RWPE2 (cell line): Measurements from ENCODE around the gene EZR.

ENCODE experiments used
- ATAC-seq: fragments of 200-7000 bp; cut with Tn5 transposase; 3 replicates; pipeline ENCODE4 v1.9.1; 2021; ENCODE audit warnings: low read depth
- DNase-seq: peaks from one replicate; pipeline ENCODE4 v3.0.0-alpha.2; 2020; ENCODE audit warnings: low spot score
- H3K27ac ChIP-seq: fragments of 450-650 bp; 2 replicates; pipeline ENCODE4 v1.5.1; 2017; ENCODE audit warnings: mild to moderate bottlenecking; ENCODE audit not compliant: poor library complexity, severe bottlenecking
- H3K27me3 ChIP-seq: fragments of 250-450 bp; sonication (Bioruptor Pico); 2 replicates; pipeline ENCODE4 v1.5.1; 2021; ENCODE audit warnings: mild to moderate bottlenecking, moderate library complexity; ENCODE audit not compliant: insufficient read depth, poor library complexity, severe bottlenecking
- H3K36me3 ChIP-seq: fragments of 250-450 bp; sonication (Bioruptor Pico); 2 replicates; pipeline ENCODE4 v1.5.1; 2020; ENCODE audit warnings: low read depth, mild to moderate bottlenecking, moderate library complexity
- H3K4me1 ChIP-seq: fragments of 250-450 bp; sonication (Bioruptor Pico); 2 replicates; pipeline ENCODE4 v1.5.1; 2021; ENCODE audit warnings: mild to moderate bottlenecking, moderate library complexity; ENCODE audit not compliant: insufficient read depth, poor library complexity, severe bottlenecking
- H3K4me3 ChIP-seq: fragments of 250-450 bp; sonication (Bioruptor Pico); 2 replicates; pipeline ENCODE4 v1.5.1; 2021; ENCODE audit warnings: mild to moderate bottlenecking, moderate library complexity; ENCODE audit not compliant: severe bottlenecking
- H3K9me3 ChIP-seq: fragments of 250-450 bp; sonication (Bioruptor Pico); 2 replicates; pipeline ENCODE4 v1.5.1; 2021; ENCODE audit warnings: mild to moderate bottlenecking, moderate library complexity; ENCODE audit not compliant: severe bottlenecking
- TF ChIP-seq, protein P1 (sequence below): fragments of 450-650 bp; IDR thresholded peaks from one replicate; pipeline ENCODE4 v1.5.1; 2017; ENCODE audit warnings: mild to moderate bottlenecking, moderate library complexity; ENCODE audit not compliant: poor library complexity, severe bottlenecking

EZR gene

DNA sequence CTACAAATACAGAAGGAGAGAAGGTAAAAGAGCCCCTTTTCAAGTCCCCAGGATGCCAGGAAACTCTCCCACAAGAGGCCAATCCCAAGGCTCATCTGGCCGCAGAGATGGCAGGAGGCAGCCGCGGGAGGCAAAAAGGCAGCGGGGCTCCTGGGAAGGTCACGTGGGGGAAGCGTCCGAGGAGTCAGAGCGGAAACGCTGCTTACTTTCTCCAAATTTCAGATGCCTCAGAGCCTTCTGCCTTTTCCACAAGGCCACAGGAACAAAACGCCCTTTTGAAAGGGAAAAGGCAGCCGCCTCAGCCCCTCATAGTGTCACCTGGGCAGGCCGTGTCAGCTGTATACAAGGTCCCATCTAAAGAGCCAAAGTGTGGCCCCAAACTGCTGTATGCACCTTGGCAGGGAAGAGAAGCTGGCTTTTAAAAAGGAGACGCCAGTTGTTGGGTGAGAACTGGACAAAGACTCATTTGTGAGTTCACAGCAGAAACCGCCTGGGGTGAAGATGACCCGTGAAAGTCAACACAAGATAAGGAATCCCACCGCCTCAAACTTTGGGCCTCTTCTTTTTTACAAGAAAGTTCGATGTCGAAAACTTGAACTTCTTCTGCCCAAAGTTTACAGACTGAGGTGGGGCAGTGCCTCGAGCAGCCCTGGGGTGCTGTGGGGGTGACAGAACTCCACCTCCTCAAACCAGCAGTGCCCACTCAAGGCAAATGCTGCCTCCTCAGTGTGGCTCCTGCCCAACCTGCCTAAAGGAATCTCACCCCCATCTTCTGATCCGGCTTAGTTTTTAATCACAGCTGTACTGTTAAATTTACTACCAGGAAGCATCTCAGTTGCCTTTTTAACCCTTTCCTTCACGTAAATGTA is 45.4 kb downstream of the EZR start:
- Histone ChIP-seq H3K4me1 (peaks cover 22% of the 10 kb centered on the region), H3K27me3 (no peaks in the 10 kb centered on the region), H3K4me3 (no peak overlapping the region), H3K27ac (peak overlapping the region; percentile 73), H3K36me3 (peaks cover 100% of the 10 kb centered on the region), H3K9me3 (no peaks in the 10 kb centered on the region)
- ATAC-seq: no peak
- TF ChIP-seq, protein P1, sequence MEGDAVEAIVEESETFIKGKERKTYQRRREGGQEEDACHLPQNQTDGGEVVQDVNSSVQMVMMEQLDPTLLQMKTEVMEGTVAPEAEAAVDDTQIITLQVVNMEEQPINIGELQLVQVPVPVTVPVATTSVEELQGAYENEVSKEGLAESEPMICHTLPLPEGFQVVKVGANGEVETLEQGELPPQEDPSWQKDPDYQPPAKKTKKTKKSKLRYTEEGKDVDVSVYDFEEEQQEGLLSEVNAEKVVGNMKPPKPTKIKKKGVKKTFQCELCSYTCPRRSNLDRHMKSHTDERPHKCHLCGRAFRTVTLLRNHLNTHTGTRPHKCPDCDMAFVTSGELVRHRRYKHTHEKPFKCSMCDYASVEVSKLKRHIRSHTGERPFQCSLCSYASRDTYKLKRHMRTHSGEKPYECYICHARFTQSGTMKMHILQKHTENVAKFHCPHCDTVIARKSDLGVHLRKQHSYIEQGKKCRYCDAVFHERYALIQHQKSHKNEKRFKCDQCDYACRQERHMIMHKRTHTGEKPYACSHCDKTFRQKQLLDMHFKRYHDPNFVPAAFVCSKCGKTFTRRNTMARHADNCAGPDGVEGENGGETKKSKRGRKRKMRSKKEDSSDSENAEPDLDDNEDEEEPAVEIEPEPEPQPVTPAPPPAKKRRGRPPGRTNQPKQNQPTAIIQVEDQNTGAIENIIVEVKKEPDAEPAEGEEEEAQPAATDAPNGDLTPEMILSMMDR: no peak
- DNase-seq: no peak

DNA sequence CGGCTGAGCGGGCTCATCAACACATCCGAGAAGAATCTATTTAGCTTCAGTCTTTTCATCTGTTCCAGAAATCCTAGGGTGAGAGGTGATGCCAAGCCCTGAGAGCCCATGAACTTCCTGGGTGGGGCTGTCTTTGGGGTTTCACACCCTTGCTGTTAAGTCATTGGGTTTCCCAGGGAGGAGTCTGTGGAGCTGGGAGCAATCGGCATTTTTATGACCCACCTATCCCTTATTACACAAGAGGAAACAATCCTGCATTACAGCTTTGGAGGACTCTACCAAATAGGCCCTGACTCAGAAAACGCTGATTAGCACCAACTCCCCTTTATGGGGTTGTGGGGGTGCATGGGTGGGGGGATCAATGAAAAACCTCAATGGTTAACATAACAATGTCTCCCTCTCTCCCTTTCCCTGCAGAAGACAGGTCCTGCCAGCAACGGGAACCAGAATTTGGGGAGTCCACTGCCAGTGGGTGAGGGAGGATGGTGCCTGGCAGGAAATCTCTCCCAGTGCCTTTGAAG is 46.3 kb downstream of the EZR start:
- Histone ChIP-seq H3K36me3 (peaks cover 100% of the 10 kb centered on the region), H3K4me3 (no peak overlapping the region), H3K9me3 (no peaks in the 10 kb centered on the region), H3K27me3 (no peaks in the 10 kb centered on the region), H3K4me1 (peaks cover 22% of the 10 kb centered on the region), H3K27ac (peak overlapping the region; percentile 73)
- ATAC-seq (peak; percentile 83), DNase-seq (no peak)
- TF ChIP-seq, protein P1: no peak

DNA sequence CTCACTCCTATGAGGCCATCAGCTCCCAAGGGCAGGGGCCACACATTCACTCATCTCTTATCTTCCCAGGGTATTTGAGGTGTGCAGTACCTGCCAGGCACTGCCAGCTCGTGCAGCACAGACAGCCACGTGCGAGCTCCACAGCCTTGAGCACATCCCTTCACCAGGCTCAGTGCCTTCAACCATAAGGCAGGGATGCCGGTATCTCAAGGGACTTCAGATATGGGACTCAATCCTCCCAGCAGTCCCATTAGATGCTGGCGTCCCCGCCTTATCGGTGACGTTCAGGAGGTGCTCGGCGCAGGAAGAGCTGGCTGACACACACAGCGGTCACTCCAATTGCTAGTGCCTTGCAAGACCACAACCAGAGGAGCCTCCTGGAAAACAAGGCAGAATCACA is 47.0 kb downstream of the EZR start:
- no peaks in the 10 kb centered on the region for H3K27me3 ChIP-seq
- DNase-seq (no peak), ATAC-seq (no peak)
- peak overlapping the region; percentile 73 for H3K27ac ChIP-seq
- no peaks in the 10 kb centered on the region for H3K9me3 ChIP-seq
- TF ChIP-seq, protein P1: no peak
- H3K36me3 ChIP-seq: peaks cover 100% of the 10 kb centered on the region
- no peak overlapping the region for H3K4me3 ChIP-seq
- peaks cover 22% of the 10 kb centered on the region for H3K4me1 ChIP-seq

DNA sequence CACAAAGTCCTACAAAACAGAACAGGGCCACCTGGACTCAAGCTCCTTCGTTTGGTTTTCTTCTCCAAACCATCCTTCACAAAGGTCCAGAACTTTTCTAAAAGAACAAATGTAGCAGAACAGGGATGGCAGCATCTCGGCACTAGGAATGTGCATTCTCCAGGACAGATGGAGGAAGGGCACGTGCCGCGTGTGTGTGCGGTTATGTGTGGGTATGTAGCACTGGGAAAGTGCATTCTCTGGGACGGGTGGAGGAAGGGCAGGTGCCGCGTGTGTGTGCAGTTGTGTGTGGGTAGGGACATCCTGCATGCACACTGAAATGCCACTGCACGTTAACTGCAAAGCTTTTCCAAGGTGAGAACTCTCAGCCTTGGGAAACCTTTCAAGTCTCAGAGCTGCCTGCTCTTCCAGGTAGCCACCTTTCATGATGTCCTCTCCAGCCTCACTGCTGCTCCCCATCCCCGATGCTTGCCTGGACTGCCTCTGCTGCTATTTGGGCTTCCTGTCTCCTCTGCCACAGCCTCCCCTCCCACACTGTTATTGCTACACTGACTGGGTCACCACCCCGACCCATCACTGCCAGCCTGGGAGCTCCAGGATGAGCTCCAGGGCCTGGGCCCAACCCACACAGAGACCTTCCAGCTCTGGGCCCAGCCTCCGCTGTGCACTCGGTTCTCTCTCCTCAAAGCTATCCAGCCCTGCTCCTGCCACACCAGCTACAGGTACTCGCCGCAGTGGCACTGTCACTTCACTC is 47.6 kb downstream of the EZR start:
- Histone ChIP-seq H3K4me3 (no peak overlapping the region), H3K27me3 (no peaks in the 10 kb centered on the region), H3K27ac (peak overlapping the region; percentile 73), H3K4me1 (peaks cover 22% of the 10 kb centered on the region), H3K9me3 (no peaks in the 10 kb centered on the region), H3K36me3 (peaks cover 100% of the 10 kb centered on the region)
- DNase-seq (no peak), ATAC-seq (no peak)
- TF ChIP-seq, protein P1: no peak
